Gastroesophageal sphincter (tissue), 3 donors: ENCODE measurements around the gene TXNL4A.

Experiments
- POLR2A ChIP-seq, 2 donors: fragments of 450-650 bp; IDR thresholded peaks; one replicate each; pipeline ENCODE4 v1.6.1; 2017; ENCODE audit warnings: antibody characterized with exemption in 2 of 2, mild to moderate bottlenecking in 2 of 2, moderate library complexity in 1 of 2
- POLR2AphosphoS5 ChIP-seq: sonication (generic); formaldehyde crosslinking; IDR thresholded peaks from one replicate; pipeline ENCODE4 v1.6.1; 2017; ENCODE audit warnings: antibody characterized with exemption
- TF ChIP-seq, protein P1 (sequence below), 4 experiments: fragments of 200-600 bp in 2 of 4; fragments of 450-650 bp in 2 of 4; sonication (generic) in 1 of 4; IDR thresholded peaks; one replicate each; pipeline ENCODE4 v1.5.1; 2017 to 2019; ENCODE audit warnings: antibody characterized with exemption in 4 of 4, mild to moderate bottlenecking in 2 of 4, moderate library complexity in 2 of 4

DNA sequence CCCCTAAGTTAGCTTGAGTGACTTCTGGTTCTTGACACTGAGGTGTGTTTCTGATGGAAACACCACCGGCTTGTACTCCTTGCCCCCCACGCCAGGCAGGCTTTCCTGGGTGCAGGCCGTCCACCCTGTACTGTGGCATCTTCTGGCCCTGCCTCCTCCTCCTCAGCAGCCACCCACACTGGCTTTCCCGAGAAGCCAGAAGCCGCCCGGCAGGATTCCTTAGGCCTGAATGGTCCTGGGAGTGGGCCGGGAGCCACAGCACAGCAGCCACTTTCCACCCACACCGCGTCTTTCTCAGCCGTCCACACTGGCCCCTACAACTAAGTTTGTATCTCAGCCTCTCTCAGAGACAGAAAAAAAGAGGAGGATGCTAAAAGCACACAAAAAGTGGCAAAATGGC is 26.1 kb downstream of the TXNL4A start:
- TF ChIP-seq POLR2A (IDR thresholded peaks at IDR 0.05) = no peak
- TF ChIP-seq POLR2AphosphoS5 = no peak
- TF ChIP-seq, protein P1, sequence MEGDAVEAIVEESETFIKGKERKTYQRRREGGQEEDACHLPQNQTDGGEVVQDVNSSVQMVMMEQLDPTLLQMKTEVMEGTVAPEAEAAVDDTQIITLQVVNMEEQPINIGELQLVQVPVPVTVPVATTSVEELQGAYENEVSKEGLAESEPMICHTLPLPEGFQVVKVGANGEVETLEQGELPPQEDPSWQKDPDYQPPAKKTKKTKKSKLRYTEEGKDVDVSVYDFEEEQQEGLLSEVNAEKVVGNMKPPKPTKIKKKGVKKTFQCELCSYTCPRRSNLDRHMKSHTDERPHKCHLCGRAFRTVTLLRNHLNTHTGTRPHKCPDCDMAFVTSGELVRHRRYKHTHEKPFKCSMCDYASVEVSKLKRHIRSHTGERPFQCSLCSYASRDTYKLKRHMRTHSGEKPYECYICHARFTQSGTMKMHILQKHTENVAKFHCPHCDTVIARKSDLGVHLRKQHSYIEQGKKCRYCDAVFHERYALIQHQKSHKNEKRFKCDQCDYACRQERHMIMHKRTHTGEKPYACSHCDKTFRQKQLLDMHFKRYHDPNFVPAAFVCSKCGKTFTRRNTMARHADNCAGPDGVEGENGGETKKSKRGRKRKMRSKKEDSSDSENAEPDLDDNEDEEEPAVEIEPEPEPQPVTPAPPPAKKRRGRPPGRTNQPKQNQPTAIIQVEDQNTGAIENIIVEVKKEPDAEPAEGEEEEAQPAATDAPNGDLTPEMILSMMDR (IDR thresholded peaks at IDR 0.05) = no peak
